HG02571 (cell line): ENCODE measurements around the gene ARL6IP6.

Experiments
- ATAC-seq: cut with Tn5 transposase; IDR thresholded peaks from one replicate; pipeline ENCODE4 v1.9.1; 2021; ENCODE audit warnings: mild to moderate bottlenecking, moderate library complexity; ENCODE audit not compliant: unreplicated experiment

ARL6IP6 gene

DNA sequence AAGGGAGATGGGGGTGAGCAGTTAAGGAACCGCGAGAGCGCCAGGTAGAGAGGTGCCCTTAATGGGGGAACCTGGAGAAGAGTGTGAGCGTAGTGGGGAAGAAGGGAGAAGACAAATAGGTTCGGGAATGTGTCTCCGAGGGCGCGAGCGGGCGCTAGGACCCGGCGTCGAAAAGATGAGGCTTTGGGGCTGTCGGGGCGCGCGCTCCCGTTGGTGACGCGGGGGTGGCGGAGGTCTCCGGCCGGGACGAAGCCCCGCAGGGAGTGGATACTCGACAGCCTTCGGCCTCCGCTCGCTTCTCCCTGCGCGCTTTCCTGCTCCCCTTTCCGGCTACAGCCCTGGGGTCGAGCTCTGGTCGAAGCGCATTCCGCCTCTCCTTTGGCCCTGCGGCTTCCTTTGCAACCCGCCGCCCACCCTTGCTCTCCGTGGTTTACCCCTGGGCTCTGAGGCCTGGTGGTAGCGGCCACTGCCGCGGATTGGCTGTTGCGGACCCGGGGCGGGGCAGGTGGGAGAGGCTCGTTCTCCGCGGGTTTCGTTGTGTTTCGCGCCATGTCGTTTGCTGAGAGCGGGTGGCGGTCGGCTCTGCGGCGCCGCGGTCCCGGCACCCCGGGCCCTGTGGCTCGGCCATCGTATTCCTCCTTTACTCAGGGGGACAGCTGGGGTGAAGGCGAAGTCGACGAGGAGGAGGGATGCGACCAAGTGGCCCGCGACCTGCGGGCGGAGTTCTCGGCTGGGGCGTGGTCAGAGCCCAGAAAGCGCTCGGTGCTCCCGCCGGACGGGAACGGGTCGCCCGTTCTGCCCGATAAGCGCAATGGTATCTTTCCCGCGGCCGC lies at the start of gene ARL6IP6:
TSS of gene ARL6IP6 (plus strand) at position 545 of the 833 bp plus-strand sequence. CDS start at position 550, 5 bp downstream.
- ATAC-seq, result peak; percentile 71

GRCh38 chr2:152674334-152674733 lies 44.1 kb upstream of the ARL6IP6 start:
- no peak for ATAC-seq

DNA sequence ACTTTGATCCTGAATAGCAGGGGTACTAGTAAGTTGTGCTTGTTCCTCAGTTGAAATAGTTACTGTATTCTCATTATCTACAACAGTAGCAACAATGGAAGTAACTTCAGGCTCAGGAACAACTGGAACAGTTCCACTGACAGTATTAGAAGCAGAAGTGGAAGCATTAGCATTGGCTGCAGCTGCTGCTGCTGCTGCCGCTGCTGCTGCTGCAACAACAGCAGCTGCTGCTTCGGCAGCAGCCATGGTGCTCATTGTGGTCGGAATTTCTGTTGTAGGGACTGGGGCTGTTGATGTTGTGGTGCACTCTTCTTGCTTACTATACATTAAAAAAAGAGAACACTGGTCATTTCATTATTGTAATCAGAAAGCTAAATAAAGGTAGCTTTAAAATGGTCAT lies 42.0 kb upstream of the ARL6IP6 start:
- no peak for ATAC-seq

GRCh38 chr2:152678808-152679207 lies 39.6 kb upstream of the ARL6IP6 start:
- no peak for ATAC-seq

DNA sequence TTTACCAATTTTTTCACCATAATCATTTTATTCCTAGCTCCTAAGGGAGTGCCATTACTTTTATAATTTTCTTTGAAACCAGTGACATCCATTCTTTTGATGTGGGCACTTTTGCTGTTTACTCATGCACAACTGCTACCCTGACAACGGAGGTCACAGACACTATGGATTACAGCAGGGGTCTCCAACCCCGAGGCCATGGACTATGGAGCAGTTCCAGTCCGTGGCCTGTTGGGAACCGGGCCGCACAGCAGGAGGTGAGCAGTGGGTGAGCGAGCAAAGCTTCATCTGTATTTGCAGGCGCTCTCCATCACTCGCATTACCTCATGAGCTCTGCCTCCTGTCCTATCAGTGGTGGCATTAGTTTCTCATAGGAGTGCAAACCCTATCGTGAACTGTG lies 35.8 kb upstream of the ARL6IP6 start:
- ATAC-seq, result no peak

DNA sequence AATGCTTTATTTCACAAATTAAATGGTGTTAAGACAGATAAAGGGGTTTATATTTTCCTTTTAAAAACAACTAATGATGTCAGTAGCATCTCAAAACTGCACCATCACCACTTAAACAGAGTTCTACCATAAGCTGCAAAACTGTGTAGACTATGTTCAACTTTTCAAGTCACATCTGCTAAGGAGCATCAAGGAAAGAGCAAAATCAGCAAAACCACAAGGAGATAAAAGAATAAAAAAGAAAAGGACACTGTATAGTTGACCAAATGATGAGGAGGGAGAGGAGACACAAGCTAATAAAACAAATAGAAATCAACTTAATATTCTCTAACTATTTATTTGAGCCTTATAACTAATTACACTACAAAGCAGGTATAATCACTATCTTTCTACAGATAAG lies 35.0 kb upstream of the ARL6IP6 start:
- no peak for ATAC-seq

DNA sequence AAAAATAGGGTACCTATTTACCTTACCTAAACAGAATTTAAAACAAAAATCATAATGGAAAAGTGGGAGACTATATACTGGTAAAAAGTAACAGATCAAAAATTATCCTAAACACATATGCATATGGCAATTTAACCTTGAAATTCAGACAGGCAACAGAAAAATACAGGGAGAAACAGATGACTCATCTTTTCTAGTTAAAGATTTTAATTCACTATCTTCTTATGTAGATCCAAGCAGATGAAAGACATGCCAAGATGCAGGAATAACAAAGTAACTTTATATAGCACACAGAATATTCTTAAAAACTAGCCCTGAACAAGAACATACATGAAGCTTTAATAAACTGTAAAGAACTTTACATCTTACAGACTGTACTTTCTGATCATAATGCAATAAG lies 32.1 kb upstream of the ARL6IP6 start:
- ATAC-seq, result no peak

DNA sequence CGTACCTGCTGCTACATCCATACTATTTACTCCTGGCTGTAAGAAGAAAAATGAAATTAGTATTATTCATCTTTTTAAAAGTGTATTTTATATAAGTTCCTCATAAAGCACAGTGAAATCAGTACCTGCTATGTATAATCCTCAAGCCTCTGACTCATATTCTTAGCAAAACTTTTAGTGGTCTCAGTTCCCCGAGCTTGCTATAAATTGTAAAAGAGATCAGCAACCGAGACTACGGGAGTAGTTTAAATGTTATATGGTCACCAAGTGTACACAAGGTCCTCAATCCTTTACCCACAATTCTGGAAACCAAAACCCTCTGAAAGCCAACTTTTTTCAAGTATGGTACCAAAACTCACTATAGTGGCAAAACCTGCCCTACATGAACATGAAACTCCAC lies 25.4 kb upstream of the ARL6IP6 start:
- peak; percentile 79 for ATAC-seq

- ATAC-seq, result peak; percentile 64
Observed at GRCh38 chr2:152694161-152694661, 24.2 kb upstream of the ARL6IP6 start.

DNA sequence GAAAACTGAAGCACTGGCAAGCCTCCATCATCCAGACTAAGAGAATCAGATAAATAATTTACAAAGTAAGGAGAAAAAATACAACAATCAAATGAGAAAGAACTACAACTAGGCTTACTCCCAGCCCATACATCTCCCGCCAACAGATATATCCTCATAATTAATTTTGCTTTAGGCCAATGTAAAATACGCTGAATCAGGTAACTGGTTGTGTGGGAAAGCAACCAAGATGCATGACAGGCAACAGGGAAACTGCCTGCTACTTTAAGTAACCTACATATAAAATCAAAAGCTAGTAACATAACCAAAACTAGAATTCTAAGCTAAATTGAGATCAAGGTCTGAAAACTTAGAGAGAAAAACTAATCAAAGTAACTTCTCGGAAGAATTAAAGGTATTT lies 22.7 kb upstream of the ARL6IP6 start:
- ATAC-seq, result no peak

DNA sequence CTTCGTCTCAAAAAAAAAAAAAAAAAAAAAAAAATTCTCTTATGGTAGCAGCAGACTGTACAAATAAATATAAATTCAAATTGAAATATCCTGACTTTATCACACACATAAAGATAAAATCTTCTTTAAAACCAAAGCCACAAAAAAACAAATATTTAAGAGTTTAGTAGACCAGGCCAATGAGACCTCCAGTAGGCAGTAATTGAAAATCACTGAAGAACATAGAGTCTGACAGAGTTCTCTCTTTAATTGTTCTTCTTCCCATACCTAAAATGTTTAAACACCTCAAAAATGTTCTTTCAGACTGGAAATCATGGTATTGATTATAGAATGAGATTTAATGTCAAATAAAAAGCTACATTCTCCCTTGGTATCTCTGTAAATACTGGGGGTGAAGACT lies 21.9 kb upstream of the ARL6IP6 start:
- ATAC-seq, result no peak

DNA sequence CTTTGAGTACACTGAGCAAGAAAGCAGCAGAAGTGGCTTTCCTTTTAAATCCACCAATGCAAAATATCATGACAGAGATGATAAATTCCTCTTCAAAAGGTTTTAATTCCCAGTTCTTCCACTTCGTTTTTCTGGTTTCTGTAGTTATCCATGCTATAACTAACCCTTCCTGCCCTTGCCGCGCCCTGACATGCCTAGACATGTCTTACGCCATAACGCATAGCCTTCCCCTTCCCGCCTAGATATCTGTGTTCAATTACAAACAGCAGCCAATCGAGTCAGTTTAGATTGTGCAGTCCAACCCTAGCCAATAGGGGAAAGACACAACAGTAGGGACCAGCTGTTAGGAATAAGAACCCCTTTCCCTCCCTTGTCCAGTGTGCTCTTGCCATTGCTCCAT lies 17.2 kb upstream of the ARL6IP6 start:
- ATAC-seq, result no peak

GRCh38 chr2:152706477-152707021 lies 11.9 kb upstream of the ARL6IP6 start:
- ATAC-seq, result no peak

DNA sequence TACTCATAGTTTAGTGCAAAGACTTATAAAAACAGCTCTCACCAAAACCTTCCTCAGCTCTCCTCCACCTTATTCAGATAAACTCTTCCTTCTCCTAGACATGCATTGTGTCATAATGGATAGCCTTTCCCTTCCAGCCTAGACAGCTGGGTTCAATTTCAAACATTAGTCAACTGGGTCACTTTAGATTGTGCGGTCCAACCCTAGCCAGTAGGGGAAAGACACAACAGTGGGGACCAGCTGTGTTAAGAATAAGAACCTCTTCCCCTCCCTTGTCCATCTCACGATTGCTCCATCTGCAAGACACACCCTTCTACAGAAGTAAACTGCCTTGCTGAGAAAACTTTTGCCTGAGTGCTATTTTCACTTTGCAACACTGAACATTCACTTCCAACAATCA lies 9.7 kb upstream of the ARL6IP6 start:
- no peak for ATAC-seq

GRCh38 chr2:152710713-152711112 lies 7.7 kb upstream of the ARL6IP6 start:
- ATAC-seq, result no peak

GRCh38 chr2:152715112-152715511 lies 3.3 kb upstream of the ARL6IP6 start:
- no peak for ATAC-seq

DNA sequence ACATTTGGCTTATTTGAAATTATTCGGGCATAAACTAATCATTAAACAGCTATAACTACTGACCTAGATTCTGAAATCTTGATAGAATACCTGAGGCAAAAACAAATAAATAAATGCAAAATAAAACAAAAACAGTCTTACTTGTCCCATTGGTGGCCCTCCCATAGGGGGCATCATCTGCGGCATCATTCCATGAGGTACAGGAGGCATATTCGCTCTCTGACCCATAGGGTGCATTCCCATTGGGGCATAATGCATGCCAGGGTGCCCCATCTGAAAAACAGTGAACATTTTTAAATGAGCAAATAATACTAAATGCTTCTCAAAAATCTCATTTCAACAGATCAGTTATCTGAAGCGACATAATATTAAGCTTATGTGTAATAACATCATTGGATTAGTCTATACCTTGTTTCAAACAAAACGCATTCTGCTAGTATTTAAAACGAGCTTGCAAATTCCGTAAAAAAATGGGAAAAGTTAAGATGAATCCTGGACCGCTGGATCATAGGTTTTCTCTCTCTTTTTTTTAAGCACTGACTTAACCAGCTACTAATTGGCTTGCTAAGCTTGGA lies 2.5 kb upstream of the ARL6IP6 start:
- ATAC-seq, result no peak

DNA sequence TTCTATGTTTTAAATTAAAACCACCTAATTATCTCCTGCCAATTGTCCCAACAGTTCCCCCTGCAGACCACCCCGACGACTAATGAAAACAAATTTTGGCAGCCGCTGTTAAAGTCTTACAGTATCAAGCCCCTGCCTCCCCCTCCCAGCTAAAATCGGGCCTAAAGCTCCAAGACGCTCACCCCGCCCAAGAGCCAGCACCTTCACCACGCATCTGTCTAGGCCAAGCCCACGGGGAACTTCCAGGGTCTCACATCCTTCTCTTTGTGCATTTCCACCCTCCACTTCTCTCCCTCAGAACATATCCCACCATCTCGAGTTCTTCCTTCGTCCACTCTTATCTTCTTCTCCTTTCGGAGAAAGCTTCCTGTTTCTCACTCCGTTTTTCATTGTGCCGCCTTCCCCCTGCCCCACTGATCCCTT lies 1.6 kb upstream of the ARL6IP6 start:
- no peak for ATAC-seq

- peak; percentile 64 for ATAC-seq
Observed at GRCh38 chr2:152717228-152718075, 968 bp upstream of the ARL6IP6 start, which contains the start of gene PRPF40A. Gene PRPF40A (minus strand): TSS chr2:152717461. CDS start chr2:152717439, 22 bp downstream.

DNA sequence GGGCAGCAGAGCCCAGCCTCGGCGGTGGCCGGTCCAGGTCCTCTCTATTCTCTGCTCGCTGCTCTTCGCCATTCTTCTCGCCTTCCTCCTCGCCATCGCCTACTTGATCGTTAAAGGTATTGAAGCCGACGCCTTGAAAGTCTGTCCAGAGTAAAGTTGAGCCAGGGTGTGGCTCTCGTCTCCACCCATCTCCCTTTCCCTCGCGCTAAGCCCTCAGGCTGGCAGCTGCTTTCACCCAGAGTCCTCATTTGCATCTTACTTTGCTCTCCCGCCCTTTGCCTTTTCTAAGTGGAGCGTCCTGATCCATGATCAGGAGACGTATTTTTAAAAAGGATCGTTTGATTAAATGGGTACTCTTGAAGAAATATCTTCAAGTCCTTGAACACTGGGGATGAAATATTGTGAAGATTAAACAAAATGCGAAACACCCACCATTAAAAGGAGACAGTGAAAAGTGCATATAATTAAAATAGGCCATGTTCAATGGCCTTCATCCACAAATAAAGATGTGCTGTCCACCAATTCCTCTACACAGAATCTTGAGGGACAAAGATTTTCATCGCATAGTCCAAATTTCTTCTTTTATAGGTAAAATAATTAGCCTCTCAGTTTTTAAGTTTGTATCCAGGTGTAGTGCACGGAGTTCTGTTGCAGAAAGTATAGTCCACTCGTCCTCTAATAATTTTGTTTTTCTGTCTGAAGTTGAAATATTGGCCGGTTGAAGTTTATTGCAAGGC lies 657 bp downstream of the ARL6IP6 start:
- ATAC-seq, result peak; percentile 22
